BLaER1 treated with 17β-estradiol and CSF1 and Interleukin-3, amounts not matched to agents 10 nM and 100 nM (cell line): Measurements from ENCODE around the gene ZBTB22.
A peak's percentile ranks its signal among the peaks of the same experiment; 100 is the strongest.
"Not testable (repeated sequence)": the region's sequence is repeated elsewhere in the genome, so short reads cannot be mapped to it uniquely, and the experiment has no call there.

Experiments
- H3K27ac ChIP-seq, 11 experiments: shearing (Covaris generic); formaldehyde crosslinking; 2 replicates each; pipeline ENCODE4 v1.8.1; 2022
- H3K27me3 ChIP-seq, 11 experiments: shearing (Covaris generic); formaldehyde crosslinking; 2 replicates each; pipeline ENCODE4 v1.8.1; 2022
- H3K36me3 ChIP-seq, 11 experiments: shearing (Covaris generic); formaldehyde crosslinking; 2 replicates each; pipeline ENCODE4 v1.8.1; 2022
- H3K4me1 ChIP-seq, 10 experiments: shearing (Covaris generic); formaldehyde crosslinking; 2 replicates each; pipeline ENCODE4 v1.8.1; 2022
- H3K4me2 ChIP-seq, 11 experiments: shearing (Covaris generic); formaldehyde crosslinking; 2 replicates each; pipeline ENCODE4 v1.8.1; 2022
- H3K4me3 ChIP-seq, 10 experiments: shearing (Covaris generic); formaldehyde crosslinking; 2 replicates each; pipeline ENCODE4 v1.8.1; 2022
- H3K9ac ChIP-seq, 11 experiments: shearing (Covaris generic); formaldehyde crosslinking; 2 replicates each; pipeline ENCODE4 v1.8.1; 2022
- H3K9me3 ChIP-seq, 11 experiments: shearing (Covaris generic); formaldehyde crosslinking; replicated peaks in 1 of 11; 2 replicates each; pipeline ENCODE4 v1.8.1; 2022
- H4K20me1 ChIP-seq, 11 experiments: shearing (Covaris generic); formaldehyde crosslinking; 2 replicates each; pipeline ENCODE4 v1.8.1; 2022
- Cebpa-rat ChIP-seq, 11 experiments: shearing (Covaris generic); IDR thresholded peaks; 2 replicates each; pipeline ENCODE4 v1.8.1; 2022

ZBTB22 gene

GRCh38 chr6:33317669-33318425 lies at the start of gene ZBTB22:
Gene ZBTB22, minus strand, starts transcription at chr6:33317744. Its CDS starts 828 bp downstream, at chr6:33316916.
- Histone ChIP-seq H3K4me1 (peaks cover 67 to 72% (median 70%) of the 10 kb centered on the region in 10 experiments), H3K36me3 (peaks cover 30 to 44% (median 34%) of the 10 kb centered on the region in 11 experiments), H3K9ac (peak within 1 kb of the TSS; percentile 64 to 94 (median 90)), H3K27me3 (no peaks in the 10 kb centered on the region), H3K9me3 (no peaks in the 10 kb centered on the region), H3K4me3 (peak within 1 kb of the TSS; percentile 55 to 86 (median 66)), H3K4me2 (peak within 1 kb of the TSS; percentile 93 to 100 (median 99)), H3K27ac (peak within 1 kb of the TSS in 10 of 11 experiments; percentile 38 to 71 (median 67); a peak in 20 of 22 replicates), H4K20me1 (peaks cover 8 to 54% (median 38%) of the 10 kb centered on the region in 11 experiments; a peak in 20 of 22 replicates)
- TF ChIP-seq Cebpa-rat (IDR thresholded peaks at IDR 0.05) = no peak

GRCh38 chr6:33367009-33367714 lies 49.6 kb upstream of the ZBTB22 start:
- H3K9me3 ChIP-seq = no peaks in the 10 kb centered on the region
- peaks cover 0 to 23% (median 11%) of the 10 kb centered on the region in 10 experiments; a peak in 15 of 20 replicates for H3K4me1 ChIP-seq
- H3K27ac ChIP-seq = no peak overlapping the region
- no peak overlapping the region for H3K4me2 ChIP-seq
- TF ChIP-seq Cebpa-rat (IDR thresholded peaks at IDR 0.05) = no peak
- H3K4me3 ChIP-seq = no peak overlapping the region
- H4K20me1 ChIP-seq = no peaks in the 10 kb centered on the region
- no peak overlapping the region for H3K9ac ChIP-seq
- no peaks in the 10 kb centered on the region for H3K27me3 ChIP-seq
- no peaks in the 10 kb centered on the region for H3K36me3 ChIP-seq

- Histone ChIP-seq H3K27ac (peak overlapping the region in 5 of 11 experiments; percentile 7 to 71 (median 57); a peak in 7 of 22 replicates), H3K9ac (peak overlapping the region in 1 of 11 experiments; percentile 37; a peak in 2 of 22 replicates), H3K4me1 (peaks cover 0 to 21% (median 11%) of the 10 kb centered on the region in 10 experiments; a peak in 15 of 20 replicates), H3K4me2 (peak overlapping the region in 7 of 11 experiments; percentile 3 to 46 (median 30); a peak in 10 of 22 replicates)
- not testable (repeated sequence) for H3K9me3 ChIP-seq, H3K4me3 ChIP-seq, H3K36me3 ChIP-seq, H3K27me3 ChIP-seq, H4K20me1 ChIP-seq
Observed at GRCh38 chr6:33365206-33365971, 47.8 kb upstream of the ZBTB22 start.

GRCh38 chr6:33364475-33365205 lies 47.1 kb upstream of the ZBTB22 start:
- not testable (repeated sequence) for H4K20me1 ChIP-seq, H3K36me3 ChIP-seq, H3K27me3 ChIP-seq, H3K4me3 ChIP-seq, H3K9me3 ChIP-seq
- peak overlapping the region in 1 of 11 experiments; percentile 37; a peak in 2 of 22 replicates for H3K9ac ChIP-seq
- H3K4me1 ChIP-seq = peaks cover 0 to 21% (median 11%) of the 10 kb centered on the region in 10 experiments; a peak in 15 of 20 replicates
- peak overlapping the region in 8 of 11 experiments; percentile 3 to 46 (median 38); a peak in 12 of 22 replicates for H3K4me2 ChIP-seq
- peak overlapping the region in 5 of 11 experiments; percentile 7 to 71 (median 57); a peak in 7 of 22 replicates for H3K27ac ChIP-seq

- not testable (repeated sequence) for H3K4me3 ChIP-seq, H3K36me3 ChIP-seq, H3K4me2 ChIP-seq, H3K9me3 ChIP-seq, H4K20me1 ChIP-seq, H3K27me3 ChIP-seq, H3K9ac ChIP-seq, H3K27ac ChIP-seq
- H3K4me1 ChIP-seq = peaks cover 0 to 21% (median 11%) of the 10 kb centered on the region in 10 experiments; a peak in 15 of 20 replicates
Observed at GRCh38 chr6:33363486-33363885, 45.9 kb upstream of the ZBTB22 start.

GRCh38 chr6:33359331-33359730 lies 41.8 kb upstream of the ZBTB22 start:
- peaks cover 0 to 6% (median under 1%) of the 10 kb centered on the region in 10 experiments; a peak in 8 of 20 replicates for H3K4me1 ChIP-seq
- peaks cover 0 to 9% (median 5%) of the 10 kb centered on the region in 11 experiments; a peak in 5 of 22 replicates for H3K9me3 ChIP-seq
- TF ChIP-seq Cebpa-rat (IDR thresholded peaks at IDR 0.05) = no peak
- no peaks in the 10 kb centered on the region for H4K20me1 ChIP-seq
- no peak overlapping the region for H3K4me2 ChIP-seq
- no peak overlapping the region for H3K27ac ChIP-seq
- no peak overlapping the region for H3K9ac ChIP-seq
- H3K36me3 ChIP-seq = no peaks in the 10 kb centered on the region
- no peaks in the 10 kb centered on the region for H3K27me3 ChIP-seq
- no peak overlapping the region for H3K4me3 ChIP-seq

GRCh38 chr6:33357160-33357871 lies 39.8 kb upstream of the ZBTB22 start:
- H3K4me3 ChIP-seq = not testable (repeated sequence)

GRCh38 chr6:33356295-33356694 lies 38.8 kb upstream of the ZBTB22 start:
- Histone ChIP-seq H3K27ac (no peak overlapping the region), H3K9ac (no peak overlapping the region), H3K9me3 (peaks cover 0 to 9% (median 5%) of the 10 kb centered on the region in 11 experiments; a peak in 5 of 22 replicates), H3K27me3 (no peaks in the 10 kb centered on the region), H3K36me3 (no peaks in the 10 kb centered on the region), H4K20me1 (no peaks in the 10 kb centered on the region), H3K4me2 (no peak overlapping the region), H3K4me3 (no peak overlapping the region), H3K4me1 (peaks cover 0 to 8% (median 0%) of the 10 kb centered on the region in 10 experiments; a peak in 5 of 20 replicates)
- TF ChIP-seq Cebpa-rat (IDR thresholded peaks at IDR 0.05) = no peak

More at GRCh38 chr6:33357160-33357871, 39.8 kb upstream of the ZBTB22 start:
- not testable (repeated sequence) for H3K4me1 ChIP-seq, H3K9ac ChIP-seq, H3K27ac ChIP-seq, H3K27me3 ChIP-seq, H3K4me2 ChIP-seq, H3K36me3 ChIP-seq, H3K9me3 ChIP-seq, H4K20me1 ChIP-seq

GRCh38 chr6:33355860-33356259 lies 38.3 kb upstream of the ZBTB22 start:
- H3K4me3 ChIP-seq, H3K4me2 ChIP-seq, H3K27ac ChIP-seq, H3K9me3 ChIP-seq, H3K27me3 ChIP-seq, H3K4me1 ChIP-seq, H3K9ac ChIP-seq, H4K20me1 ChIP-seq, H3K36me3 ChIP-seq: not testable (repeated sequence)
